Prostate gland (tissue), 2 donors: Measurements from ENCODE around the gene RIBC1. TPM values are rescaled to one million over a fixed set of nuclear protein-coding genes. Genes with fewer than 3 reads are reported as not detected.
"Not testable (repeated sequence)": the region's sequence is repeated elsewhere in the genome, so short reads cannot be mapped to it uniquely, and the experiment has no call there.

Experiments
- DNase-seq: peaks from one replicate; pipeline ENCODE4 v3.0.0-alpha.2; 2019; ENCODE audit warnings: low spot score
- H3K27ac ChIP-seq, 2 donors: fragments of 200-600 bp; sonication (generic); 2 replicates each; pipeline ENCODE4 v1.5.1; 2017 to 2019
- H3K27me3 ChIP-seq: fragments of 200-600 bp; sonication (generic); replicated peaks from 2 replicates; pipeline ENCODE4 v1.5.1; 2019; ENCODE audit not compliant: insufficient read depth
- H3K36me3 ChIP-seq, 2 donors: fragments of 200-600 bp; sonication (generic); 1 replicate in 1 of 2; 2 replicates in 1 of 2; pipeline versions ENCODE4 v1.5.1 to v1.8.1; 2017 to 2019
- H3K4me1 ChIP-seq: fragments of 200-600 bp; sonication (generic); replicated peaks from 2 replicates; pipeline ENCODE4 v1.5.1; 2019
- H3K4me3 ChIP-seq, 2 donors: fragments of 200-600 bp; sonication (generic); 2 replicates each; pipeline ENCODE4 v1.5.1; 2017 to 2019
- H3K9me3 ChIP-seq: fragments of 200-600 bp; sonication (generic); 2 replicates; pipeline ENCODE4 v1.5.1; 2017
- CTCF ChIP-seq, 4 experiments: fragments of 200-600 bp in 2 of 4; fragments of 450-650 bp in 2 of 4; sonication (generic) in 2 of 4; IDR thresholded peaks; 1 replicate in 3 of 4; 2 replicates in 1 of 4; pipeline ENCODE4 v1.5.1; 2016 to 2019; ENCODE audit warnings: antibody characterized with exemption in 4 of 4, mild to moderate bottlenecking in 2 of 4, moderate library complexity in 2 of 4
- POLR2A ChIP-seq: fragments of 450-650 bp; IDR thresholded peaks from one replicate; pipeline ENCODE4 v1.6.1; 2016; ENCODE audit warnings: antibody characterized with exemption, mild to moderate bottlenecking
- POLR2AphosphoS5 ChIP-seq: sonication (generic); formaldehyde crosslinking; IDR thresholded peaks from one replicate; pipeline ENCODE4 v1.6.1; 2017; ENCODE audit warnings: antibody characterized with exemption
- WGBS: methylation state at CpG from one replicate; pipeline ENCODE4 v1.1.5; 2018; 5-methylcytosine and 5-hydroxymethylcytosine counted together
- intact Hi-C: fragments of 100-400 bp; cut with DNase I; formaldehyde crosslinking; loops from one replicate; pipeline ENCODE4 v1.14.2; 2022
- total RNA-seq, 2 donors: library from RNA; depleted of rRNA; stranded (reverse); fragments of >200 nt; gene quantifications; one replicate each; pipeline ENCODE4 v1.1.0, GENCODE V29; 2016

The RIBC1 gene
- total RNA-seq, 2 donors from 2014 or later: 3.0 to 5.4 TPM

GRCh38 chrX:53398216-53398615, 24.5 kb upstream of the RIBC1 start:
- no peak overlapping the region for H3K4me3 ChIP-seq
- no peak for DNase-seq
- no peaks in the 10 kb centered on the region for H3K27me3 ChIP-seq
- H3K4me1 ChIP-seq: no peaks in the 10 kb centered on the region
- H3K9me3 ChIP-seq: no peaks in the 10 kb centered on the region
- 90% methylated on average over 1 of the region's 1 CpG for WGBS
- TF ChIP-seq POLR2A: no peak
- TF ChIP-seq CTCF (IDR thresholded peaks at IDR 0.05): no peak
- TF ChIP-seq POLR2AphosphoS5: no peak
- no peaks in the 10 kb centered on the region for H3K36me3 ChIP-seq
- intact Hi-C loops: no loop called here
- no peak overlapping the region for H3K27ac ChIP-seq

- intact Hi-C loops: no loop called here
- Histone ChIP-seq H3K4me3 (no peak overlapping the region), H3K4me1 (no peaks in the 10 kb centered on the region), H3K27me3 (no peaks in the 10 kb centered on the region), H3K9me3 (no peaks in the 10 kb centered on the region), H3K36me3 (no peaks in the 10 kb centered on the region), H3K27ac (no peak overlapping the region)
- TF ChIP-seq POLR2AphosphoS5 (no peak), POLR2A (no peak), CTCF (IDR thresholded peaks at IDR 0.05) (no peak)
- DNase-seq: no peak
- 97% methylated on average over 10 of the region's 10 CpGs for WGBS
These were observed 19.1 kb upstream of the RIBC1 start for GRCh38 chrX:53403535-53403934.

GRCh38 chrX:53412446-53412845, 10.2 kb upstream of the RIBC1 start:
- H3K27ac ChIP-seq: no peak overlapping the region
- H3K27me3 ChIP-seq: no peaks in the 10 kb centered on the region
- H3K4me3 ChIP-seq: no peak overlapping the region
- TF ChIP-seq CTCF (IDR thresholded peaks at IDR 0.05) (no peak), POLR2AphosphoS5 (no peak), POLR2A (no peak)
- intact Hi-C loops: no loop called here
- H3K36me3 ChIP-seq: no peaks in the 10 kb centered on the region
- WGBS: 97% methylated on average over 2 of the region's 2 CpGs
- DNase-seq: no peak
- H3K4me1 ChIP-seq: no peaks in the 10 kb centered on the region
- H3K9me3 ChIP-seq: no peaks in the 10 kb centered on the region

GRCh38 chrX:53420351-53420750, 2.3 kb upstream of the RIBC1 start:
- H3K36me3 ChIP-seq, H3K27me3 ChIP-seq, H3K9me3 ChIP-seq, H3K4me1 ChIP-seq, intact Hi-C loops, H3K27ac ChIP-seq, DNase-seq, H3K4me3 ChIP-seq: not testable (repeated sequence)
- 92% methylated on average over 3 of the region's 3 CpGs for WGBS

- no peak overlapping the region for H3K27ac ChIP-seq
- H3K36me3 ChIP-seq: no peaks in the 10 kb centered on the region
- DNase-seq: no peak
- H3K27me3 ChIP-seq: no peaks in the 10 kb centered on the region
- intact Hi-C loops: no loop called here
- peak overlapping the region in 1 of 2 donors; percentile 48 for H3K4me3 ChIP-seq
- whole genome bisulfite sequencing: 15% methylated on average over 2 of the region's 2 CpGs
- H3K4me1 ChIP-seq: no peaks in the 10 kb centered on the region
- no peaks in the 10 kb centered on the region for H3K9me3 ChIP-seq
- no peak for TF ChIP-seq POLR2A
- no peak for TF ChIP-seq CTCF (IDR thresholded peaks at IDR 0.05)
- TF ChIP-seq POLR2AphosphoS5: no peak
These were observed 1.5 kb upstream of the RIBC1 start for GRCh38 chrX:53421125-53421524.
